GM21390 (cell line): Measurements from ENCODE around the gene ESYT2.
"Not testable (repeated sequence)": the region's sequence is repeated elsewhere in the genome, so short reads cannot be mapped to it uniquely, and the experiment has no call there.

Source experiments
- ATAC-seq: cut with Tn5 transposase; IDR thresholded peaks from one replicate; pipeline ENCODE4 v1.9.1; 2021; ENCODE audit not compliant: unreplicated experiment

Gene ESYT2

DNA sequence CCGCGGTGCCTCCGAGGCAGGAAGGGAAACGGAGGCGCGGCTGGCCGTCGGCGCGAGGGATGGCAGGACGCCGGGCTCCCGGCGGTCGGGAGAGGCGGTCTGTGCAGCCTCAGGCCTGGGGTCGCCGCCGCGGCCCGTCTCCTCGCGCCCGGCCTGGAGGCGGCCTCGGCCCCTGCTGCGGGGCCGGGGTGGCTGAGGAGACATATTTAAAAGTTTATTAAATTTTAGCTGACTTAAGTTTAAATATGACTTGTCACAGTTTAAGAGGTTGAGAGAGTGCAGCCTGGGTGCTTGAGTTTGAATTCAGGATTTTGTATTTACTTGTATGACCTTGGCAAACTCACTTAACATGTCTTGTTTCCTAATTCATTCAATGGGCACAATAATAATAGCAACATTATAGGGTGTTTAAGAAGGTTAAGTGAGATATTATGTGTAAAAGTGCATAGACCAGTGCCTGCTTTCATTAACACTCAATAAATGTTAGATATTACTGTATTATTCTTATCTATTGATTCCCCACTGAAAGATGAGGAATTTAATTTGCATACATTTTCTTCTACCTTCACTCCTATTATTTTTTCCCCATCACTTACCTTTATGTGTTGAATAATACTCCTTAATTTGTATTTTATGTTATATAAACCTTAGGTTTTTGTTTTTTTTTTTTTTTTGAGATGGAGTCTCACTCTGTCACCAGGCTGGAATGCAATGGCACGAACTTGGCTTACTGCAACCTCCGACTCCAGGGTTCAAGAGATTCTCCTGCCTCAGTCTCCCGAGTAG, 27.8 kb upstream of the ESYT2 start:
- ATAC-seq: peak; percentile 35

DNA sequence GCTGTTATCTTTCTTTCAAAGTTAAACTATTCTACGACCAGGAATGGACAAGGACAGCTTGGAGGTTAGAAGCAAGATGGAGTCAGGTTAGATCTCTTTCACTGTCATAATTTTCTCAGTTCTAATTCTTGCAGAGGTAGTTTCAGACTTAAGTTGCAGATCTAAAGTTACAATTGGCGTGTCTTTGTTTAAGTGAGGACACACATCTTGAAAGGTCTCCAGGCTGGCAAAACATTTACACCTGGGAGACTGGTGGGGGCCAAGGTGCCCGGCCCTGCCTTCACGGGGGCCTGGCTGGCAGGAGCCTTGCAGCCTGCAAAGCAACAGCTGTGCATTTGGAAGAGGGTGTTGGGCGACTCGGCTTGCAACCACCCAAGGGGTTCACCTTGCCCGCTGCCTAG, 25.4 kb upstream of the ESYT2 start:
- ATAC-seq: no peak

DNA sequence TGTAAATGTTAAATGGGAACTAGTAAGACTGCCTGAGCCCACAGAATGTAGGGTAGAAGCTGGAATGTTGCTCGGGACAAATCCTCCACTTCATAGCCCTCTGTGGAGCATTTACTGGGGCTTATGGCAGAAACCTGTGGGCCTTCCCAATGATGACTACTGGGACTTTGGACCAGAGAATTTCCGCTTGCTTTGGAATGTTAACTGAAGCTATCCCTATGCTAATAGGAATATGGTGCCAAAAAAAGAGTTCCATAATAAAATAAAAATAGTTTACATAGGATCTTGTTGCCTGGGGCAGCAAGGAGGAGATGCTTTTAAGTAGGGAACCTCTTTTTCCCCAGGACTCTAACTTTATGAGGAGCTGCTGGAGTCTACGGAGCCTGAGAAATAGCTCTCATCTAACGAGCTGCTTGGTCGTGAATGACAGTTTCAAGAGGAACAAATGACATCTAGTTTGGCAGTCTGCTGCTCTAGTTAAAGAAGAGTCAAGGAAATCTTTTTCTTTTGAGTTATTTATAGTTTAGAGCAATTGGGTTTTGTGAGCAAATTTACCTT, 21.3 kb upstream of the ESYT2 start:
- no peak for ATAC-seq

DNA sequence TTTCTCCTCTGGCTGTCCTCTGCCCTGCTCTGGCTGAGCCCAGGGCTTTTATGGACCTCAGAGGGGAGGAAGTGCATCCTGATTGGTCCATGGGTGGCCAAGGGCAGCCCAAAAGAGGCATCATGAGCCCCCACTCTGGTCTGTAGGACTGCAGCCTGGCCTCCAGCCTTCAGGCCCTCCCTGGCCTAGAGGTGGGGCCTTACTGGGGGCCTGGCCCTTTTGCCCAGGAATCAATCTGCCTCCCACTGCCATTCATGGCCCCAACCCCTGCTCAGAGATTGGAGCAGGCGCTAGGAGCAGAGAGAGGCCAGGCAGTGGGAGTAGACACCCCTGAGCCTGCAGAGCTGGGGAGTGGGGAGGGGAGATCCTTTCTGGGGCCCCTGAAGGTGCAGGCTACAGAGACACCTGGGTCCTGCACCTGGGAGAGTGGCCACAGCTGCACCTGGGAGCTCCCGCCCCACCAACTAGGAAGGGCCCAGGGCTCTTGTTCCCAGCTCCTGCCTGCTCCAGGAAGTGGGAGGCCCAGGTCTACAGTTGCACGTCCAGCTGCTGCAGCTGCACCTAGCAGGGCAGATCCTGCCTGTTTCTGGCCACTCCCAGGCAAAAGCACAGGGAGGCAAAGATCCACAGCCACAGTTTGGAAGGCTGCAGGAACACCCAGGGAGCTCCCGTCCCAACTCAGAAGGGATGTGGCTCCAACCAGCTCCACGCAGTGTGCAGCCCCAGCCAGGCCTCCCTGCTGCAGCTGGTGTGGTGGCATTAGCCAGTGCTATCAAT, 20.6 kb upstream of the ESYT2 start:
- ATAC-seq: no peak

DNA sequence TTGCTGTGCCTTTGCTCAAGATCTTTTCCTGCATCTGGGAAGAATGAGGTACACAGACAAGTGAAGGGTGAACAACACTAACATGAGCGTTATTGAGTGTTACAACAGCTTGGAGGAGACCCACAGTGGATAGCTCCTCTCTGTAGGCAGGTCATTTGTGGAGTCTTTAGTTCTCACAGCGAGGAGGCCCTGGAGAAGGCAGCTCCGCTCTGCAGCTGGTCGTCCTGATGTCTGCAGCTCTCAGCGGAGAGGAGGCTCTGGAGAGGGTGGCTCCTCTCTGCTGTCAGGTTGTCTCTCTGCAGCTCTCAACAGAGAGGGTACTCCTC, 20.1 kb upstream of the ESYT2 start:
- no peak for ATAC-seq

DNA sequence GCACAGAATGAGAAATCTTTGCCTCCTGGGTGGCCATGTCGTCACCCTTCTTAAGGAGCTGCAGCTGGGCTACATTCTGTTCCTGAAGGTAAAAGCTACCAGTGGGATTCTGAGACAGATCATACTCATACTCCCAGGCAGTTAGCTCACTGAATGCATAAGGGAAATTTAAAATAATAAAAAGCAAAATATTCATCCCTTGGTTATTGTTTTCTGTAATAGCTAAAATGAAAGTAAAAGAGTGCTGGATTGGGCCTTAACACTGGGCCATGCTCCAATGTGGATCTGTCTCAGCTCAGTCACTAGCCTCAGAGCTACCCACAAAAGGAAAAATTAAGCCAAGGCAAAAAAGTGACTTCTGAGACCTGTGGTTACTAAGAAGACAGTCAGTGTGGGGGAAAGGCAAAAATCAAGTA, 18.1 kb upstream of the ESYT2 start:
- no peak for ATAC-seq

DNA sequence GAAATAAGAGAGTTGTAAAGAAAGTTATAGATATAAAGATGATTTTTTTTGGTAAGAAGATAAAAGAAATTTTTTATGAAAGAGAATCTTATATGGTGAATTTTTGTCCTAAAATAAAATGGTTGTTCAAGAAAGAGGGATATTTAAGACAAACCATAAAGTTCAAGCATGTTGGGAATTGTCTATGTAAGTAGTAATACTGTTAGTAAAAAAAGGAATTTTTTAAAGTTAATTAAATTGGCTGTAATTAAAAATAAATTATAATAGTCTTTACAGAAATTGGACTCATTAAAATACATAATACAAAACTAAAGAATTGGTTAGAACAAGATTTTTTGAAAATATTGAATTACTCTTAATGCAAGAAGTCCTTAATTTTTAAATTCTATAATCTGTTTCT, 17.0 kb upstream of the ESYT2 start:
- ATAC-seq: no peak

DNA sequence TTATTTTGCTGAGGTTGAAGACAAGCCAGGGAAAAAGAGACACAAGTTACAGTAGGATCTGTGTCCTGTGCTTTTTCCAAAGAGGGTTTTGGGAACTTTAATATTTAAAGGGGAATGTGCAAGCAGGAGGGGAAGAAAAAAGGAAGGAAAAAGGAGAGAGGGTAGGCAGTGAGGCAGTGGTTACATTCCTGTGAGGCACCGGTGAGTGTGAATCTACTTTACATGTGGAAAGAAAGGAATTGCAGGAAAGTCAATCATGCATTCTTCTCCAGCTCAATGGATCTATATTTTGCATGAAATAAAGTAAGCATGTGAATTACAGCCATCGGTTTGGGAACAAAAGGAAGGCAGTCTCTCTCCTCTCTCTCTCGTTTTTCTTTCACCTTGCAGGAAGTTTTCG, 14.5 kb upstream of the ESYT2 start:
- ATAC-seq: no peak

DNA sequence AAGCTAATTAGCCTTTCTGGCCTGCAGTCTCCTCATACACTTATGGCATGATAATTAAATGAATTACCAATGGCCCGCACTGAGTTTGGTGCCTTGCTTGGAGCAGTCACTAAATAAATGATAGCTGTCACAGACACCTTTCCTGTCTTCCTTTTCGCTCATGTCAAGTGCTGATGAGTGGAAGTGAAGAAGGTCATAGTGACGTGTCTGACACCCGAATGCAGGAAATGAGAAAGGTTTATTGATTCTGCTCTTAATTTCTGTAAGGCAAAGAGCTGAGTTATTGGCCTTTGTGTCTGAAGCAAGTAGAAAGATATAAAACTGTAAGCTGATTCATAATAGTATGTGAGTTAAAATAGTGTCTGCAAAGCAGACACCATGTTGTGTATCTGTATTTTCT, 13.2 kb upstream of the ESYT2 start:
- ATAC-seq: no peak

DNA sequence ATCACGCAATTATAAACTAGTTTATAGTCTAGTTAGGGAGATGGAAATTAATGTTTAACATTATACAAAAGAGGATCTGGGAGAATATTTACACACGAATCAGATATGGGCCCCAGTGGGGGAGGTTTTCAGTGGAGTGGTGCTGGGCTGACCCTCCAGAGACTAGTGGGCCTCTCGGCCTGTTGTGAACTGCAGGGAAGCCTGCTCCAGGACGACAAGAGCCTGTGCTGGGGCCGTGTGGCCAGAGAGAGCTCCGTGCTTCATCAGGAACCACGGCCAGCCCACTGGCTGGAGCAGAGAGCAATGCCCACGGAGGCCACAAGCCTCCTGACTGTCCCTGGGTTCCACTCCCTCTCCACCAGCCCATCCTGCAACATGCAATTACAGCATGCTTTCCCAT, 11.3 kb upstream of the ESYT2 start:
- ATAC-seq: no peak

DNA sequence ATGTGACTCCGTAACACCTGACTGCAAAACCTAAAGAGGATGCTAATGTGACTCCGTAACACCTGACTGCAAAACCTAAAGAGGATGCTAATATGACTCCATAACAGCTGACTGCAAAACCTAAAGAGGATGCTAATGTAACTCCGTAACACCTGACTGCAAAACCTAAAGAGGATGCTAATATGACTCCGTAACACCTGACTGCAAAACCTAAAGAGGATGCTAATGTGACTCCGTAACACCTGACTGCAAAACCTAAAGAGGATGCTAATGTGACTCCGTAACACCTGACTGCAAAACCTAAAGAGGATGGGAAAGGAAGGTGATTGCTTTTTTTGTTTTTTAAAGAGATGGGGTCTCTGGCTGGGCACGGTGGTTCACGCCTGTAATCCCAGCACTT, 9.9 kb upstream of the ESYT2 start:
- ATAC-seq: not testable (repeated sequence)

DNA sequence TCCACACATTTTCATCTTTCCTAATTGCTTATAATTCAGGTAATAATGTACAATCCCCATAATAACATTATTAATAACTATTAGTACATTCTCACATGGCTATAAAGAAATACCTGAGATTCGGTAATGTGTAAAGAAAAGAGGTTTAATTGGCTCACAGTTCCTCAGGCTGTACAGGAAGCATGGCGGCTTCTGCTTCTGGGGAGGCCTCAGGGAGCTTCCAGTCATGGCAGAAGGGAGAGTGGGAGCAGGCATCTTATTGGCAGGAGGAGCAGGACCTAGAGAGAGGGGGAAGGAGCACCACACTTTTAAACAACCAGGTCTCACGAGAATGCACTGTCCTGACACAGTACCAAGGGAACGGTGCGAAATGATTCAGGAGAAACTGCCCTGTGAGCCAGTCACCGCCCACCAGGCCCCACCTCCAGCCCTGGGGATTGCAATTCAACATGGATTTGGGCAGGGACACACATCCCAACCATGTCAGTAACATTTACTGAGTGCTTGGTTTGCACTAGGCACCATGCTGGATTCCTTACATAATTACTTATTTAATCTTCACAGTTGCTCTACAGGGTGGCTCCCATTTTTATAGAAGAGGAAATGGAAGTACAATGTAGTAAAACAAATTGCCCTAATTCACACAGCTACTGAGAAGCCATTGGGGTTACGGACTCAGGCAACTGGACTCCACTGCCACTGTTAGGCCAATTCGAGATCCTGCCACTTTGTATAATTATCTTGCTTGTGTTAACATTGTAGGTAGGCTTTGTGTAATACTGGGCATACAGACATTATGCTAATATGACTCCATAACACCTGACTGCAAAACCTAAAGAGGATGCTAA, 8.7 kb upstream of the ESYT2 start:
- ATAC-seq: no peak

DNA sequence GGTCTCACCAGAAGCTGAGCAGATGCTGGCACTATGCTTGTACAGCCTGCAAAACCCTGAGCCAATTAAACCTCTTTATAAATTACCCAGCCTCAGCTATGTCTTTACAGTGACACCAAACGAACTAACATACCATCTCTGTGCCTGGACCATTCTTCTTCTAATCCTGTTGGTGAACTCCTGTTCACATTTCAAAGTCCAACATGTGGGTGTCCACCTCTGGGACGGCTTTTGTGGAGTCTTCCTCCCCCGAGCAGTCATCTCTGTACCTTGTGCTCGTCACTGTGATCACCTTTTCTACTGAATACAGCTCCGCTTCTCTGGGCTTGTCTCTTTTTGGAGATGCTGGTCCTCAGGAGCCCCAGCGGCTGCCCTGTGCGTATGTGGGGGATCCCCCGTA, 7.4 kb upstream of the ESYT2 start:
- no peak for ATAC-seq

DNA sequence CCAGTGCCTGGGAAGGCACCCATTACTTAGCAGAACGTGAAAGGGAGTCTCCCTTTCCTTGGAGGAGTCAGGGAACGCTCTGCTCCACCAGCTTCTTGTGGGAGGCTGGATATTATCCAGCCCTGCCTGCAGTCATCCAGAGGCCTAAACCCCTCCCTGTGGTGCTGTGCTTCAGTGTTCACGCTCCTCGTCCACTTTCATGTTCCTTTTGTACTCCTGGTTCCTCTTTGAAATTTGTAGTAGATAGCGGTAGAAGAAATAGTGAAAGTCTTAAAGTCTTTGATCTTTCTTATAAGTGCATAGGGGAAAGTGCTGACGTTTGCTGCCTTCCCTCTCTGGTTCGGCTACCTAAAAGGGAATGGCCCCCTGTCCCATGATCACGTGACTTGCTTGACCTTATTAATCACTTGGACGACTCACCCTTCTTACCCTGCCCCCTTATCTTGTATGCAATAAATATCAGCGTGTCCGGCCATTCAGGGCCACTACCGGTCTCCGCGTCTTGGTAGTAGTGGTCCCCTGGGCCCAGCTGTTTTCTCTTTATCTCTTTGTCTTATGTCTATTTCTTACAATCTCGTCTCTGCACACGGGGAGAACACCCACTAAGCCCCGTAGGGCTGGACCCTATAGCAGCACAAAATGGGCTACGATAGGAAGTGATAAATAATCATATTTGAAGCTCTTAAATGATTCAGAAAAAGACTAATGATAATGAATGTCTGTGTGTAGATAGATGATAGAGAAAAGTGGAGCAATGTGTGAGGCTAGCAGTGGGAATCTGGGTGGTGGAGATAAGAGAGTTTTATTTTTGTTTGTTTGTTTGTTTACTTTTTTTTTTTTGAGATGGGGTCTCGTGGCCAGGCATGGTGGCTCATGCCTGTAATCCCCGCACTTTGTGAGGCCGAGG, 5.8 kb upstream of the ESYT2 start:
- ATAC-seq: no peak

DNA sequence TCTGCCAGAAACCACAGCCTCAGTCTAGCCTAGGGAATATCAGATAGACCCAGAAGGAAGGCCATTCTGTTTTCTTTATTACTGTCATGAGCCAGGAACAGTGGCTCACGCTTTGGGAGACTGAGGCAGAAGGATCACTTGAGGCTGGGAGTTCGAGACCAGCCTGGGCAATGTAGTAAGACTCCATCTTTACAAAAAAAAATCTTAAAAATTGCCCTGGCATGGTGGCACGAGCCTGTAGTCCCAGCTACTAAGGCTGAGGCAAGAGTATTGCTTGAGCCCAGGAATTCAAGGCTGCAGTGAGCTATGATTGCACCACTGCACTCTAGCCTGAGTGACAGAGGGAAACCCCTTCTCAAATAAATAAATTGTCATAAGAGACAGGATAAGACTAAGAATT, 3.7 kb upstream of the ESYT2 start:
- no peak for ATAC-seq

DNA sequence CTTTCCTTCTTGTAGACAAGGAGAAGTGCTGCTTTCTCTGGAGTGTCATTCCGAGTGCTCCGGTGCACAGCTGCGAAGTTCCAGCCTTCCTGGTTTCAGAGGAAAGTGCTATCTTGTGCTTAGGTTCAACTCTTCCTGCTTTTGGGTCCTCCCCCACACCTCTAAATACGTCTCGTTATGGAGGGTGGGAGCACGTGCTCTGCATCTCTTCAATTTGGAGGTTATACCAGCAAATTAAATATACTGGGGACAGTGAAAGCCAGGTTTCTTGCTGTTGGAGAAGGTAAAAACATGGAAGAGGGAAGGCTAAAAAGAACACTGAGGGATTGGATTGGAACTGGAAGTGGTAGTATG, 2.4 kb upstream of the ESYT2 start:
- no peak for ATAC-seq

DNA sequence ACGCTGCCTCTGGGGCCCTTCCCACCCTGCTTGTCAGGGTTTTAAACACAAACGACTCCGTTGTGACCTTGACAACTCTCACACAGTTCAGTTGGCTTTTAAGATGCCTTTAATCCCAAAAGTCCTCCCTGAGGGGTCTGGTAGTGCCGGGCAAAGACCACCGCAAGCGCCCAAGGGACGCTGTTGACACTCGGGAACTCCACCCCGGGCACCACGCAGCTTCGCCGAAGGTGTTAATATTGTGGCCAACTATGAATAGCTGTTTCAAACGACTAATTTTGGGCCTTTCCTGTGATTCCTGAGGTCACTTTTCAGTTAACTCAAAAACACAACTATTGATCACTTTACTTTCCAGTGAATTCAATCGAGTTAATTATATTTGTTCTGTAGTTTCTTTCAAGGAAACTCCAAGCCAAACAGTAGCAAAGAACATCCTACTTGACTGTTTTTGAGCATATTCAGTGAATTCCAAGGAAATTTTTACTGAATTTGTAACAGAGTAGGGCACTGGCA, 958 bp upstream of the ESYT2 start:
- ATAC-seq: no peak

DNA sequence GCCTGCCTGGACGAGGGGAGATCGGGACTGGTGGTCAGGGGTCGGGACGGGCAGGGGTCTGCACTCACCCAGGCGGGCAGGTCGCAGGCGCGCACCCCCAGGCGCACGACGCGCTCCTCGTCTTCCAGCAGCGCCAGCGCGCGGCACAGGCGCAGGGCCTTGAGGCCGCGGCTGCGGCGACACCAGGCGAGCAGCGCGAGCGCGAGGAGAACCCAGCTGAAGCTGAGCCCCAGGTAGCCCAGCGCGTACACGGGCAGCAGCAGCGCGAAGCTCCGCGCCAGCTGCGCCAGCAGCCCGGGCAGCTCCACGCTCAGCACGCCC, 328 bp downstream of the ESYT2 start:
- ATAC-seq: peak; percentile 56

DNA sequence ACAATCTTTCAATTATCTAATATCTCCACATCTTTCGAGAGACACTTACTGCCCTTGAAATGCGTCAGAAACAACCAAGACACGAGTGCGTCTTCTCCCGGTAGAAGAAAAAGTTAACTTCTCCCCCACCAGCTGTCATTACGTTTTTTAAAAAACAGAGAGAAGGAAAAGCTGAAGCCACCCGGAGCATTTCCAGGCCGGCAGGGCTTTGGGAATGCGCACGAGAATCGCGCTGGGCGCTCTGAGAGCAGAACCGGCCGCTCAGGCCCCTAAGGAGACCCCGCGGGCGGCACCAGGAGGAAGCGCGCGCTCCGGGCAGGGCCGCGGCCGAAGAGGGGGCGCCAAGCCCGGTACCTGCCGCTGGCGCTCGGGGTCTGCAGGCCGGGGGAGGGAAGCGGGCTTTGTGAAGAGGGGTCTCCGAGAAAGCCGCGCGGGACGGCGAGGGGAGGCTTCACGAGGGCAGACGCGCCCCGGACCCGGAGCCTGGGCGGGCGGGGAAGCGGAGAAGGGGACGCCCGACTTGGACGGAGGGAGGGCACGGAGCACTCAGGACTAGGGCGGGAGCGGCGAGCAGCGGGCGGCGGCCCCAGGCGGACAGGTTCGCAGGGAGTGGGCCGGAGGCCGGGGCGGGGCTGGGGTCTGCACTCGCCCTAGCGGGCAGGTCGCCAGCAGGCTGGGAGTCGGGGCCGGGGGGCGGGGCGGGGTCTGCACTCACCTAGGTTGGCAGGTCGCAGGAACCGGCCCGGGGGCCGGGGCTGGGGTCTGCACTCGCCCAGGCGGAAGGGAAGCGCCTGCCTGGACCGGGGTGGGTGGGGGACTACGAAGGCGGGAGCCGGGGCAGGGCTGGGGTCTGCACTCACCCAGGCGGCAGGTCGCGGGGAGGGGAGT, 932 bp downstream of the ESYT2 start:
- no peak for ATAC-seq
